Measurements from ENCODE around the gene SERTAD1.

DNA sequence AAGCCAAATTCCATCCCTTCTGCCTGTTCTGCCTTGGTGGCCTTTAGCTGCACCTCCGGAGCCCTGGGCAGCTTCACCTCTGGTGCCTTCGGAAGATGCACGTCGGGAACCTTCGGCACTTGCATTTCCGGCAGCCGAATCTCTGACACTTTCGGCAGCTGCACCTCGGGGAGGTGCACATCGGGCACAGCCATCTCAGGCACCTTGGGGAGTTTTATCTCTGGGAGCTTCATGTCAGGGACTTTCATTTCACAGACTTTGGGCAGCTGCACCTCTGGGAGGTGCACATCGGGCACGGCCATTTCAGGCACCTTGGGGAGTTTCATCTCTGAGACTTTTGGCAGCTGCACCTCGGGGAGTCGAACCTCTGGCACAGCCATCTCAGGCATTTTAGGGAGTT, 29.8 kb downstream of the SERTAD1 start:
- no peak for TF ChIP-seq POLR2A (IDR thresholded peaks at IDR 0.05; ENCODE audit: low read length)
- no peak for TF ChIP-seq GATA1 (IDR thresholded peaks at IDR 0.05; ENCODE audit: low read depth, low read length)
